ENCODE results near the gene PSMA8.

The PSMA8 gene

GRCh38 chr18:26133652-26134051, at the start of gene PSMA8:
TSS of gene PSMA8 (plus strand) at chr18:26133869. CDS start at chr18:26133966, 97 bp downstream.
- Histone ChIP-seq H3K4me3 (ENCODE audit: insufficient read length, low read depth) (no peak within 1 kb of the TSS), H3K36me3 (ENCODE audit: insufficient read depth, insufficient read length, low read length) (no peaks in the 10 kb centered on the region), H3K9me3 (ENCODE audit: insufficient read depth, low read length) (no peaks in the 10 kb centered on the region), H3K9ac (ENCODE audit: insufficient read length, low read depth) (no peak within 1 kb of the TSS), H3K4me1 (ENCODE audit: insufficient read depth, insufficient read length) (no peaks in the 10 kb centered on the region), H3K27me3 (ENCODE audit: insufficient read depth, insufficient read length) (no peaks in the 10 kb centered on the region)
- TF ChIP-seq SUZ12 (IDR thresholded peaks at IDR 0.05; ENCODE audit: extremely low read depth, insufficient read depth, insufficient read length): no peak
- TF ChIP-seq YY1 (IDR thresholded peaks at IDR 0.05; ENCODE audit: insufficient read depth, insufficient read length): no peak
- no peak for TF ChIP-seq ZNF274 (IDR thresholded peaks at IDR 0.05; ENCODE audit: low read depth, low read length)
- no peak for DNase-seq (ENCODE audit: low read depth, low spot score)

- no peak for DNase-seq (ENCODE audit: low read depth, low spot score)
- Histone ChIP-seq H3K4me1 (ENCODE audit: insufficient read depth, insufficient read length) (no peaks in the 10 kb centered on the region), H3K9ac (ENCODE audit: insufficient read length, low read depth) (no peak overlapping the region), H3K4me3 (ENCODE audit: insufficient read length, low read depth) (no peak overlapping the region), H3K9me3 (ENCODE audit: insufficient read depth, low read length) (no peaks in the 10 kb centered on the region), H3K27me3 (ENCODE audit: insufficient read depth, insufficient read length) (no peaks in the 10 kb centered on the region), H3K36me3 (ENCODE audit: insufficient read depth, insufficient read length, low read length) (peaks cover 18% of the 10 kb centered on the region)
- TF ChIP-seq YY1 (IDR thresholded peaks at IDR 0.05; ENCODE audit: insufficient read depth, insufficient read length) (no peak), ZNF274 (IDR thresholded peaks at IDR 0.05; ENCODE audit: low read depth, low read length) (no peak), SUZ12 (IDR thresholded peaks at IDR 0.05; ENCODE audit: extremely low read depth, insufficient read depth, insufficient read length) (no peak)
Measured at GRCh38 chr18:26085056-26085455, 48.6 kb upstream of the PSMA8 start.

- peaks cover 14% of the 10 kb centered on the region for H3K36me3 ChIP-seq (ENCODE audit: insufficient read depth, insufficient read length, low read length)
- H3K27me3 ChIP-seq (ENCODE audit: insufficient read depth, insufficient read length): no peaks in the 10 kb centered on the region
- H3K9me3 ChIP-seq (ENCODE audit: insufficient read depth, low read length): no peaks in the 10 kb centered on the region
- DNase-seq (ENCODE audit: low read depth, low spot score): no peak
- no peaks in the 10 kb centered on the region for H3K4me1 ChIP-seq (ENCODE audit: insufficient read depth, insufficient read length)
- H3K4me3 ChIP-seq (ENCODE audit: insufficient read length, low read depth): no peak overlapping the region
- TF ChIP-seq ZNF274 (IDR thresholded peaks at IDR 0.05; ENCODE audit: low read depth, low read length) (no peak), SUZ12 (IDR thresholded peaks at IDR 0.05; ENCODE audit: extremely low read depth, insufficient read depth, insufficient read length) (no peak), YY1 (IDR thresholded peaks at IDR 0.05; ENCODE audit: insufficient read depth, insufficient read length) (no peak)
- no peak overlapping the region for H3K9ac ChIP-seq (ENCODE audit: insufficient read length, low read depth)
Measured at GRCh38 chr18:26086959-26087358, 46.7 kb upstream of the PSMA8 start.

- Histone ChIP-seq H3K27me3 (ENCODE audit: insufficient read depth, insufficient read length) (no peaks in the 10 kb centered on the region), H3K9ac (ENCODE audit: insufficient read length, low read depth) (no peak overlapping the region), H3K36me3 (ENCODE audit: insufficient read depth, insufficient read length, low read length) (peaks cover 11% of the 10 kb centered on the region), H3K4me3 (ENCODE audit: insufficient read length, low read depth) (no peak overlapping the region), H3K4me1 (ENCODE audit: insufficient read depth, insufficient read length) (no peaks in the 10 kb centered on the region), H3K9me3 (ENCODE audit: insufficient read depth, low read length) (no peaks in the 10 kb centered on the region)
- DNase-seq (ENCODE audit: low read depth, low spot score): no peak
- no peak for TF ChIP-seq SUZ12 (IDR thresholded peaks at IDR 0.05; ENCODE audit: extremely low read depth, insufficient read depth, insufficient read length)
- no peak for TF ChIP-seq ZNF274 (IDR thresholded peaks at IDR 0.05; ENCODE audit: low read depth, low read length)
- no peak for TF ChIP-seq YY1 (IDR thresholded peaks at IDR 0.05; ENCODE audit: insufficient read depth, insufficient read length)
Measured at GRCh38 chr18:26088487-26088886, 45.2 kb upstream of the PSMA8 start.

- Histone ChIP-seq H3K36me3 (ENCODE audit: insufficient read depth, insufficient read length, low read length) (peaks cover 11% of the 10 kb centered on the region), H3K9ac (ENCODE audit: insufficient read length, low read depth) (peak overlapping the region; percentile 77), H3K27me3 (ENCODE audit: insufficient read depth, insufficient read length) (no peaks in the 10 kb centered on the region), H3K4me3 (ENCODE audit: insufficient read length, low read depth) (peak overlapping the region; percentile 61), H3K9me3 (ENCODE audit: insufficient read depth, low read length) (no peaks in the 10 kb centered on the region), H3K4me1 (ENCODE audit: insufficient read depth, insufficient read length) (no peaks in the 10 kb centered on the region)
- TF ChIP-seq YY1 (IDR thresholded peaks at IDR 0.05; ENCODE audit: insufficient read depth, insufficient read length) (no peak), ZNF274 (IDR thresholded peaks at IDR 0.05; ENCODE audit: low read depth, low read length) (no peak), SUZ12 (IDR thresholded peaks at IDR 0.05; ENCODE audit: extremely low read depth, insufficient read depth, insufficient read length) (no peak)
- DNase-seq (ENCODE audit: low read depth, low spot score): no peak
Measured at GRCh38 chr18:26089293-26090129, 44.2 kb upstream of the PSMA8 start.

- DNase-seq (ENCODE audit: low read depth, low spot score): peak; percentile 35
- no peak for TF ChIP-seq SUZ12 (IDR thresholded peaks at IDR 0.05; ENCODE audit: extremely low read depth, insufficient read depth, insufficient read length)
- no peak for TF ChIP-seq ZNF274 (IDR thresholded peaks at IDR 0.05; ENCODE audit: low read depth, low read length)
- Histone ChIP-seq H3K9me3 (ENCODE audit: insufficient read depth, low read length) (no peaks in the 10 kb centered on the region), H3K36me3 (ENCODE audit: insufficient read depth, insufficient read length, low read length) (peaks cover 11% of the 10 kb centered on the region), H3K4me3 (ENCODE audit: insufficient read length, low read depth) (peak within 1 kb of the TSS; percentile 61), H3K4me1 (ENCODE audit: insufficient read depth, insufficient read length) (no peaks in the 10 kb centered on the region), H3K27me3 (ENCODE audit: insufficient read depth, insufficient read length) (no peaks in the 10 kb centered on the region), H3K9ac (ENCODE audit: insufficient read length, low read depth) (peak within 1 kb of the TSS; percentile 77)
Measured at GRCh38 chr18:26090130-26091046, 43.3 kb upstream of the PSMA8 start, which contains the start of gene SS18. TSS of gene SS18 (minus strand) at chr18:26090613. CDS start at chr18:26090569, 44 bp downstream.
